ENCODE measurements around the gene COL6A3. TPM values are rescaled to one million over a fixed set of nuclear protein-coding genes. Genes with fewer than 3 reads are reported as not detected.
"Not testable (repeated sequence)": the region's sequence is repeated elsewhere in the genome, so short reads cannot be mapped to it uniquely, and the experiment has no call there.

COL6A3 gene
- total RNA-seq, 1 donor from 2014 or later: 124 TPM

GRCh38 chr2:237307474-237307873 lies 106.5 kb downstream of the COL6A3 start:
- no peak for DNase-seq (ENCODE audit: low read depth)
- no peak for TF ChIP-seq CTCF (IDR thresholded peaks at IDR 0.05; ENCODE audit: insufficient read depth, low read length, poor library complexity, severe bottlenecking)
- no peaks in the 10 kb centered on the region for H3K36me3 ChIP-seq (ENCODE audit: control insufficient read depth, insufficient read depth, low read length)
- no peaks in the 10 kb centered on the region for H3K27me3 ChIP-seq (ENCODE audit: control insufficient read depth, insufficient read depth, low read length)
- H3K4me3 ChIP-seq (ENCODE audit: low read depth, low read length): no peak overlapping the region

- DNase-seq (ENCODE audit: low read depth): no peak
- Histone ChIP-seq H3K4me3 (ENCODE audit: low read depth, low read length) (no peak overlapping the region), H3K36me3 (ENCODE audit: control insufficient read depth, insufficient read depth, low read length) (no peaks in the 10 kb centered on the region), H3K27me3 (ENCODE audit: control insufficient read depth, insufficient read depth, low read length) (no peaks in the 10 kb centered on the region)
- no peak for TF ChIP-seq CTCF (IDR thresholded peaks at IDR 0.05; ENCODE audit: insufficient read depth, low read length, poor library complexity, severe bottlenecking)
Measured at GRCh38 chr2:237306787-237307170, 107.2 kb downstream of the COL6A3 start.

- TF ChIP-seq CTCF (IDR thresholded peaks at IDR 0.05; ENCODE audit: insufficient read depth, low read length, poor library complexity, severe bottlenecking): no peak
- no peak for DNase-seq (ENCODE audit: low read depth)
- H3K4me3 ChIP-seq (ENCODE audit: low read depth, low read length): no peak overlapping the region
- H3K36me3 ChIP-seq (ENCODE audit: control insufficient read depth, insufficient read depth, low read length): no peaks in the 10 kb centered on the region
- no peaks in the 10 kb centered on the region for H3K27me3 ChIP-seq (ENCODE audit: control insufficient read depth, insufficient read depth, low read length)
Measured at GRCh38 chr2:237306083-237306786, 107.7 kb downstream of the COL6A3 start.

GRCh38 chr2:237305579-237305978 lies 108.4 kb downstream of the COL6A3 start:
- H3K27me3 ChIP-seq (ENCODE audit: control insufficient read depth, insufficient read depth, low read length): no peaks in the 10 kb centered on the region
- no peak for DNase-seq (ENCODE audit: low read depth)
- H3K36me3 ChIP-seq (ENCODE audit: control insufficient read depth, insufficient read depth, low read length): no peaks in the 10 kb centered on the region
- TF ChIP-seq CTCF (IDR thresholded peaks at IDR 0.05; ENCODE audit: insufficient read depth, low read length, poor library complexity, severe bottlenecking): no peak
- no peak overlapping the region for H3K4me3 ChIP-seq (ENCODE audit: low read depth, low read length)

GRCh38 chr2:237304763-237305514 lies 109.0 kb downstream of the COL6A3 start:
- no peak overlapping the region for H3K4me3 ChIP-seq (ENCODE audit: low read depth, low read length)
- DNase-seq (ENCODE audit: low read depth): no peak
- no peak for TF ChIP-seq CTCF (IDR thresholded peaks at IDR 0.05; ENCODE audit: insufficient read depth, low read length, poor library complexity, severe bottlenecking)
- no peaks in the 10 kb centered on the region for H3K27me3 ChIP-seq (ENCODE audit: control insufficient read depth, insufficient read depth, low read length)
- H3K36me3 ChIP-seq (ENCODE audit: control insufficient read depth, insufficient read depth, low read length): no peaks in the 10 kb centered on the region

GRCh38 chr2:237303244-237303643 lies 110.7 kb downstream of the COL6A3 start:
- H3K27me3 ChIP-seq (ENCODE audit: control insufficient read depth, insufficient read depth, low read length); H3K36me3 ChIP-seq (ENCODE audit: control insufficient read depth, insufficient read depth, low read length); H3K4me3 ChIP-seq (ENCODE audit: low read depth, low read length); DNase-seq (ENCODE audit: low read depth): not testable (repeated sequence)
